Measurements from ENCODE around the gene PRPF4. TPM values are rescaled to one million over a fixed set of nuclear protein-coding genes. Genes with fewer than 3 reads are reported as not detected.

PRPF4 gene
- total RNA-seq, 1 experiment from 2014 or later: 32.4 TPM

- no peak for ATAC-seq
- Mint-ChIP-seq H3K4me3 (no peak overlapping the region), H3K27me3 (ENCODE audit: low read depth) (no peaks in the 10 kb centered on the region), H3K36me3 (peaks cover 37% of the 10 kb centered on the region), H3K9me3 (no peaks in the 10 kb centered on the region), H3K4me1 (peaks cover 4% of the 10 kb centered on the region), H3K27ac (no peak overlapping the region)
- no peak for DNase-seq (ENCODE audit: low spot score)
- ChIA-PET CTCF (no interaction called here), POLR2A (no interaction called here)
- TF ChIP-seq ZBTB21 (CRISPR knock-in tag; IDR thresholded peaks at IDR 0.05; ENCODE audit: borderline replicate concordance): no peak
- TF ChIP-seq E2F1 (CRISPR knock-in tag; IDR thresholded peaks at IDR 0.05): no peak
- TF ChIP-seq TEAD1 (CRISPR knock-in tag; IDR thresholded peaks at IDR 0.05): no peak
- TF ChIP-seq NFE2L1 (CRISPR knock-in tag; IDR thresholded peaks at IDR 0.05): no peak
- no peak for TF ChIP-seq ETV6 (CRISPR knock-in tag; IDR thresholded peaks at IDR 0.05)
- no peak for TF ChIP-seq ATF2 (CRISPR knock-in tag; IDR thresholded peaks at IDR 0.05; ENCODE audit: borderline replicate concordance, low read depth)
- TF ChIP-seq ZBTB43 (CRISPR knock-in tag; IDR thresholded peaks at IDR 0.05): no peak
- no peak for TF ChIP-seq ATF6 (CRISPR knock-in tag; IDR thresholded peaks at IDR 0.05)
- TF ChIP-seq ZNF138 (CRISPR knock-in tag; conservative IDR thresholded peaks at IDR 0.05): no peak
- no peak for TF ChIP-seq PREB (CRISPR knock-in tag; IDR thresholded peaks at IDR 0.05; ENCODE audit: borderline replicate concordance)
- TF ChIP-seq RORB (CRISPR knock-in tag; IDR thresholded peaks at IDR 0.05): no peak
- TF ChIP-seq NR1H2 (CRISPR knock-in tag; IDR thresholded peaks at IDR 0.05): no peak
- TF ChIP-seq ZNF396 (CRISPR knock-in tag; IDR thresholded peaks at IDR 0.05; ENCODE audit: borderline replicate concordance): no peak
- no peak for TF ChIP-seq JUN (CRISPR knock-in tag; IDR thresholded peaks at IDR 0.05)
Observed at GRCh38 chr9:113269871-113270270, 5.6 kb upstream of the PRPF4 start.

GRCh38 chr9:113274474-113275156 is 843 bp upstream of the PRPF4 start:
- peaks cover 49% of the 10 kb centered on the region for H3K36me3 Mint-ChIP-seq
- H3K27ac Mint-ChIP-seq: peak overlapping the region; percentile 88; the same call in 1 of the 2 replicates
- ATAC-seq: no peak; the same call in 1 of the 2 replicates
- no peak overlapping the region for H3K4me3 Mint-ChIP-seq
- DNase-seq (ENCODE audit: low spot score): no peak
- ChIA-PET POLR2A (interaction anchor here (0.6 to 1.6 kb wide), 9 partner anchors 53 to 383 kb away, joined by 3 to 11 read pairs (median 4); partner anchors contain the start of genes C9orf43, FKBP15, POLE3 and SLC31A1), CTCF (interaction anchor here (0.7 to 3.6 kb wide), 23 partner anchors 13 to 1258 kb away, joined by 3 to 38 read pairs (median 7); partner anchors contain the start of genes ALAD, BSPRY, C9orf43 and FKBP15)
- H3K4me1 Mint-ChIP-seq: peaks cover 7% of the 10 kb centered on the region
- no peaks in the 10 kb centered on the region for H3K27me3 Mint-ChIP-seq (ENCODE audit: low read depth)
- no peaks in the 10 kb centered on the region for H3K9me3 Mint-ChIP-seq
- no peak for TF ChIP-seq TP53 (CRISPR knock-in tag; IDR thresholded peaks at IDR 0.05)
- TF ChIP-seq CTCF (IDR thresholded peaks at IDR 0.05): peak; percentile 57
- no peak for TF ChIP-seq NR1H2 (CRISPR knock-in tag; IDR thresholded peaks at IDR 0.05)
- no peak for TF ChIP-seq IRF2 (CRISPR knock-in tag; IDR thresholded peaks at IDR 0.05; ENCODE audit: borderline replicate concordance, low read depth)
- TF ChIP-seq ZNF138 (CRISPR knock-in tag; conservative IDR thresholded peaks at IDR 0.05): no peak

Measured in WTC11 (cell line).